ENCODE results near the gene GFY.
A peak's percentile ranks its signal among the peaks of the same experiment; 100 is the strongest.
"Not testable (repeated sequence)": the region's sequence is repeated elsewhere in the genome, so short reads cannot be mapped to it uniquely, and the experiment has no call there.

Gene GFY

DNA sequence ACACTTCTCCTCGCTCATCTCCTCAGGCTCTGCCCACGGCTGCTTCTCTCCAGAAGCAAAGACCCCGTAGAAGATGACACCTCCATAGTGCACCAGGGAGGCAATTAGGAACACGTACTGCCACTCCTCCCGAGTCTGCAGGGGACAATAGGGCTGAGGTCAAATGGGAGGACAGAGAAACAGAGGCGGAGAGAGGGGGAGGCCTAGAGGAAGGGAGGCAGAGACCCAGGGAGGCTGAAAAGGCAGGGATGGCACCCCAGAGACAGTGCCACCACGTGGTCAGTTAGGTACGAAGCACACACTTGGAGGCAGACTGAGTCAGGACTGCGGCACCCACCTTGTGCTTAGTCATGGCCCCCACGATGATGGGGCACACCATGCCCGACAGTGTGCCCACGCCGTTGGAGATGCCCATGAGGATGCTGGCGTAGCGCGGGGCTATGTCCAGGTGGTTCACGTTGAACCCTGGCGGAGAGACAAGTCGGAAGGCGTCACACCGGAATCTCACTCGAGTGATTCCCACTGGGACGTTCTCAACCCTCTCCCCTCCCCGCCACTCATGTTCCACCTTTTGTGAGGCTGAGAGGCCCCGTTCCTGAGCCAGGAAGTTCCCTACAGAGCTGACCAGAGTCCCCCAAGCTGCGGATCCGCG, 5.6 kb downstream of the GFY start:
- DNase-seq, result no peak

DNA sequence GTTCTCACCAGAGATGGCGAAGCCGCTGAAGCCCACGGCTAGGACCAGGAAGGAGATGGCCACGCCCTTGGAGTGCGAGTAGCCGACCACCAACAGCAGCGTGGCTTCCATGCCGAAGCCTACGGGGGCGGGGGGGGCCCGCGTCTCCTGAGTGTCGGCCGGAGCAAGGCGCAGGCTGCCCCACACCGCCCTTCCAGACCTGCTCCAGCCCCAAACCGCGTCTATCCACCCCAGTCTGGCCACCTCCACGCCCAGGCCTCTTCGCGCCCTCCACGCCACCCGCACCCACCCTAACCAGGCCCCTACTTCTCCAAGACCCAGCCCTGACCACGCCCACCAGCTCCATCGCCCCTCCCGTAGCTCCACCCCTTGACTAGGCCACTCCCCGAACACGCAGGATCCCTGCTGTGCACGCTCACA, 6.2 kb downstream of the GFY start:
- no peak for DNase-seq

DNA sequence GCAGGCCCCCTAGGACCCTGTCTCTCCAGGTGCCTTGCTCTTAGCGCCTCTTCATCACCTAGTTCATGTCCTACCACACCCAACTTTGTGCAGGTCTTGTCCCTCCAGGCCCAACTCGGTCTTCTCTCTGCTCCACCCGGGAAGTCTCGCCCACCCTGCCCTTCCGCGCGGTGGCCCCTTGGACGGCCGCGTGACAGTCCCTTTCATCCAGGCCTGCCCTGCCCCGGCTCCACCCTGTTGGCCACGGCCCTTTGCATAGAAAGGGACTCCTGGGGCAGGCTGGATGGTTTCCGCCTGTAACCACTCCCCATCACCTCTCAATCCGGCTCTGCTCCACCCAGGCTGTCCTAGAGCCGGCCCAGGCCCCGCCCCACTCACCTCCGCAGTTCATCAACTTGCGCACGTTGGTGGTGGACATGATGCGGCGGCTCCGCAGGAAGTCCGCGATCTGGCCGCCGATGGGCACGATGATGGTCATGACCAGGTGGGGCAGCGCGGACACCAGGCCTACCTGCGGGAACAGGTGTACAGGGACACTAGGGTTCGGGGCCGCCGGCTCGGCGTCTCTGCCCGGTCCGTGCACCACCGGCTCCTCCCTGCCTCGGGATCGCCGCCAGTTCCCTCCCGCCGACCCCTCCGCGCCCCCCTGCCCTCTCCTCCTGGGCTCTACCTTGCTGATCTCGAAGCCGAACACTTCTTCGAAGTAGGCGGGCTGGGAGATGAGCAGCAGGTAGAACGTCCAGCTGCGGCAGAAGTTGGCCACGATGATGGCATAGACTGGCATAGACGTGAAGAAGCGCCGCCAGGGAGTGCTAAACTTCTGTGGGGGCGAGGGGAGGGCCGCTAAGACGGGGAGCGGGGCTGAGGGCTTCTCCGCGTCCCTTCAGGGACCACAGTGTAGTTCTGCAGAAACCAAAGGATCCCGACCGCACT, 7.2 kb downstream of the GFY start:
- DNase-seq, result no peak

DNA sequence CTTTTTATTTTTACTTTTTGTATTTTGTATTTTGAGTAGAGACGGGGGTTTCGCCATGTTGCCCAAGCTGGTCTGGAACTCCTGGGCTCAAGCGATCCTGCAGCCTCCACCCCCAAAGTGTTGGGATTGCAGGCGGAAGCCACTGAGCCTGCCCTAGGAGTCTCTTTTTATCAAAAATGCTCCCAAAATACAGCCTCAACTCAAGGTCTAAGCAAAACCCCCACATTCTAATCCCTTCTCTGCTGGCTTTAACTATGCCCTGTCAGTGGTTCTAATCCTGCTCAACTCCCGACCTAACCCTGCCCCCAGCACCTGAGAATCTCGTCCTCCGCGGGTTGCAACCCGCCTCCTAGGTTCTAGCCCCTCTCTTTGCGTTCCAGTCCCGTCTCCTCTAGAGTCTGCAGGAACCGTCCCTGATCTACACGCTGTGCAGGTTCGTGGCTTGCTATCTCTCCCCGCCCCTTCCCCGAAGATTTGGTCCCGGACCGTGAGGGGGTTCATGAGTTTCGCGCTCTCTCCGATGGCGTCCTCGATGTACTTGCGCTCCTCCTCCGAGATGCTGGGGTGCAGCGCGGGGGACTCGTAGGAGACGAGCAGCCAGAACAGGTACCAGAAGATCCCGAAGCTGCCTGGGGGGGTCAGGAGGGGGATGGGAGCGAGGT, 8.2 kb downstream of the GFY start:
- no peak for DNase-seq

DNA sequence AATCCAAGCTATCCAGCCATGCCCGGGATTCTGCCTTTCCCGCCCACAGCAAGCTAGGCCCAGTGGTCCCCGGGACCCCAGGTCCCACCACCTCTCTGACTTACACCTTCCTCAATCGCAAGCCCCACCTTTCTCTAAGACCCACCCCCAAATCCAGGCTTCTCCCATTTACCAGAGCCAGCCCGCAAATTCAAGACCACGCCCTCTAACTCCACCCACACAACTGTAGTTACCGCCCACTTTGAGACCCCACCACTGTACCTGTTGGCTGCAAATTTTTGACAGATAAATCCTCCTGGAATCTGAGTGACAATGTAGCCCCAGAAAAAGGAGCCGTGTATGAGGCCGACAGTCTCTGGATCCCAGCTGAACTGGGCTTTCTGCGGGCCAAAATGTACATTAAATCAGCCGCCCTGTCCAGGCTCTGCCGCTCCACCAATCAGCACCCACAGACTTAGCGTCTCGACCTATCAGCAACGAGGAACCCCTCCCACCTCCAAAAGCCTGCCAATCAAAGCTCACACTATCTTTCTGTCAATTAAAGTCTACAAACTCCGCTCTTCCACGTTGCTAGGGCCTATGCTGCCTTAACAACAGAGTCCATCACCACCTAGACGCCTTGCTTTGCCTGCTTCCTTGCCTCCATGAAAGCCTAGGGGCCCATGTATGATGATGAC, 9.9 kb downstream of the GFY start:
- DNase-seq, result no peak

DNA sequence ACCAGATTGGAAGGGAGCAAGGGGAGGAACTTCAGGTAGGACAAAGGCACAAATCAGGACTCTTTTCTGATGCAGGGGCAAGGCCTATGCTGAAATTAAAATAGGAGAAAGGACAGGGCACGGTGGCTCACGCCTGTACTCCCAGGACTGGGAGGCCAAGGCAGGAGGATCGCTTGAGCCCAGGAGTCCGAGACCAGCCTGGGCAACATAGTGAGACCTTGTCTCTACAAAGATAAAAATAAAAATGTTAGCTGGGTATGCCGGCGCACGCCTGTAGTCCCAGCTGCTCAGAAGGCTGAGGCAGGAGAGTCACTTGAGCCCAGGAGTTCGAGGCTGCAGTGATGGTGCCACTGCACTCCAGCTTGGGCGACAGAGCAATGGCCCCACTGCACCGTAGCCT, 10.5 kb downstream of the GFY start:
- DNase-seq, result no peak

DNA sequence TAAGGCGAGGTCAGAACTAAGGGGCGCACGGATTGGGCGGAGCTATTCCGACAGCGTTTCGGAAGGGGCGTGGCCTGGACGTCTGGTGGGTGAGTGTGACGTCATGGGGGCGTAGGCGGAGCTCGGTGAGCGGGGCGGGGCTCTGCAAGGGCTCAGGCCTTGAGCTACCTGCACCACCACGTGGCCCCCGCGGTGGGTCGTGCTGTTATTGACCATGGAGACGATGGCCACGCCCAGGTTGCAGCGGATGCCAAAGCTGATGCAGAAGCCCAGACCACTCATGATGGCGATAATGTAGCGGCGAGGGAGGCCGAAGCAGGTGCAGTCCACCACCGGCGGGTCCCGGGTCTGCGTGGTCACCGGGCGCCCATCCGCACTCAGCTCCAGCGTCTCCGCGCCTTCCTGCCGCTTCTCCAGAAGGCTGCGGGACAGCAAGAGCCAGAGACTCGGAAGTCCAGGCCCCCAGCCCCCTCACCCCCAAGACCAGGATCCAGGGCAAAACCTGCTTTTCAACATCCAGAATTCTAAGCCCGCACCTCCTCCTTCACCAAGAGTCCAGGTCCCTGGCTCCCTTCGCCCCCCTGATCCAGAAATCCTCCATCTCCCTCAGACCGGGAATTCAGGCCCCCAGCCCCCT, 11.3 kb downstream of the GFY start:
- no peak for DNase-seq

DNA sequence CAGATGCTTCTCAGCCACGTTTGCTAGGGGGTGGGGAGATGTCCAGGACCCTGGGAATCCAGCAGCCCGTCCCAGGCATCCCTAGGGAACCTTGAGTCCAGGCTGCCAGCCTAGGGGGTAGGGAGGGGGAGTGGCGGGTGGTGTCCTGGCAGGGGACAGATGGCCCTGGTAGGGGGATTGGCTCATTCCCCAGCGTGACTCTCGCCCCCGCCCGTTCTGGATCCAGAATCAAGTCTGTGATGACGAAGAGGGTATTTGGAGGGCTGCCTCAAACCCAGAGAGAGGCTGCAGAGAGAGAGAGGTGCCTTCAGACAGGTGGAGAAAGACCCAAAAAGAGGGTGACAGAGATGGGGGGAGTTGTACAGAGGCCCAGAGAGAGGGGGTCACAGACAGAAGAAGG, 12.0 kb downstream of the GFY start:
- no peak for DNase-seq

DNA sequence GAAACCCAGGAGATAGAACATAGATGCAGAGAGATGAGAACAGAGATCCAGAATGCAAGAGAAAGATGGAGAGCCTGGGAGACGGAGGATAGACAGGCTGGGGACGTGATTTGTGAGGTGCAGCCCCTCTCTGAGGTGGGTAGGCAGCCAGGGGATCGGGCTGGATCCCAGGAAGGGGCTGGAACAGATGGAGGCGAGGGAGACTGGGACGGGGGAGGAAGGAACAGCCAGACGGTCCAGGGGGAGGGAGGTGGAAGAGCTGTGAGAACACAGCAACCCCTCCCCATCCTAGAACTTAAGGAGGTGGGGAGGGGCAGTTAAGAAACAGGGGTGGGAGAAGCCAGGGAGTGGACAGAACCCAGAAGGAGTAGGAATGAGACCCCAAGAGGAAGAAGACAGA, 13.1 kb downstream of the GFY start:
- DNase-seq, result no peak

DNA sequence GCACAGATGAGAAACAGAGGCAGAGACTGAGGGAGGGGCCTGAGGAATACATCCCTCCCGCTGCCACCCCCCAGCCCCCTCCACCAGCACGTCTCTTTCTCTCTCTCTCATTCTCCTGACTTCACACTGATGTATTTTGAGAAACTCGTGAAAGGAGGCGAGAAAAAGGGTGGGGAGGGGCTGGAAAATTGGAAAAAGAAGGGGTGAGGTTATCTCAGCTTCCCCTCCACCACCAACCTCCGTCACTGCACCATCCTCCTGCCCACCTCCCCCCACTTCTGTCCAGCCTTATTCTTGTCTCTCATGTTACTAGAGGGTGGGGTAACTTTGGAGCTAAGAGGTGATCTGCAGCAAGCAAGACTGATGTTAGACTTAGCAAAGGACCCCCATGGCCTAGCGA, 14.6 kb downstream of the GFY start:
- no peak for DNase-seq

DNA sequence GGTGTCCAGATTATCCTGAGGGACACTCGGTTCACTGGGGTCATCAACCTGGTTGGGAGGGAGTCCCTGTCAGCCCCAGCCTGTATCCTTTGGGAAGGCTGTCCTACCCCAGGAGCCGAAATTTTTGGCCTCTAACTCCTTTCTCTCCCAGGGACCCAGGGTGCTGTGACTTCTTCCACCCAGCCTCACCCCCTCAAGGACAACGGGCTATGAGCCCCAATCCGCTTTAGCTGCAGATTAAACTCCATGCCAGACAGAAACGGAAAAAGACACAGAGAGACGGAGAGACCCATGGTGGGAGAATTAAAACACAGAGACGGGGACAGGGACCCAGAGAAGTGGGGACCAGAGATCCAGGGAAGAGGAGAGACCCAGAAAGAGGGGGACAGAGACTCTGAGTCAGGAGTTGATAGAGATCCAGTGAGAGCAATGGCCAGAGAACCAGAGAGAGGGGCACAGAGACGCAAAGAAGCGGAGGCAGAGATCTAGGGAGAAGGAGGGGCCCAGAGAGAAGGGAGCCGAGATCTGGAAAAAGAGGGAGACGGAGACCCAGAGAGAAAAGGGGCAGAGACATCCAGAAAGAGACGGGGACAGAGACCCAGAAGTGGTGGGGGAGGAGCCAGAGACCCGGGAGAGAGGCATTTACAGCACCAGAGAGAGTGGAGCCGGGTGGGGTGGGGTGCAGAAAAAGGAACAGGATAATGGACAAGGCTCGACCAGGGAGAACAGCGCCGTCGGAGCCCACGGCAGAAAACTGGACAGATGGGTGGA, 15.4 kb downstream of the GFY start:
- no peak for DNase-seq

DNA sequence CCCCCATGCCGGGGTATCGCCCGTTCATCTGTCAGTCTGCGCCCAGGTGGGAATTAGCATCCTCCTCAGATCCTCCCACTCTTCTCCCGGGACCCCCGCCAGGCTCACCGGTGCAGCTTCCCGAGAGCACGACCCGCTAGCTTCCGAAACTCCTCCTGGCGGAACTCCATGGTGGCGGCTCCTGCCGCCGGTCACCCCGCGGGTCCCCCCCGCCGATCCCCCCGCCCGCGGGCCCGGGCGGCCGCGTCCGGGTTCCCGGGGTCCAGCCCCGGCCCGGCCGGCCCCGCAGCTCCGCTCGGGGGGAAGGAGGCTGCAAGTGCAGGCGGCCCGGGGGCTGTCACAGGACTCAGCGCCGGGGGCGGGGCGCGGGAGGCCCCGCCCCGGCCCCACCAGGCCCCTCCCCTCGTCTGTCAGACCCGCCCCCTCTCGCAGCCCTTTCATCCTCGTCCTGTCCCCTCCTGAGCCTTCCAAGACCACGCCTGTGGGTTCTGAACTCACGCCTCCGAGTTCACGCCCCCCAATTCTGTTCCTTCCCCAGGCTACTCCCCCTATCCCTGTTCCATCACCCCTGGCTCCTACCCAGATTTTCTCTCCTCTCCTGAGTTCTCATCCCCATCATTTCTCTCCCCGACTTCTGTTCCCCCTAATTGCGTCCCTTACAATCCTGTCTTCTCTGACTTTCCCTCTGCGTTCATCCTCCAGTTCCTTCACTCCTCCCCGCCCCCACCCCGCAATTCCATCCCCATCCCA, 16.2 kb downstream of the GFY start, which contains the start of gene SLC17A7:
Gene SLC17A7 (minus strand): TSS at position 318 of the 750 bp plus-strand sequence. CDS start 148 bp downstream, at position 170.
- DNase-seq, result peak; percentile 48

DNA sequence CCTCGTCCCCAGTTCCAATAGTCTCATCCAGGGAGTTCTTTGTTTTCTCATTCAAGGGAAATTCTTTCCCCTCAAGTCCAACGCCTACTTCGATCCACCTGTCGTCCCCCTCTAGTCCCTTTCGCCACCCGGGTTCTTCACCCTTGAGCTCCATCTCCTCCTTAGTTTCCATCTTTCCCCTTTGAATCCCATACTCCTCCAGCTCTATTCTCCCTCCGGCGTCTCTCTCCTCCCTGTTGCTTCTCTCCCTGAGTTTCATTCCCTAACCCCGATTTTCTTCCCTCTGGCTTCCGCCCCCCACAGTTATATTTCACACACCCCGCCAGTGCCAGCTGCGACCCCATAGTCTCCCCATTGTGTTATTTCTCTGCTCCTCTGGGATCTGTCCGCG, 16.8 kb downstream of the GFY start:
- no peak for DNase-seq

DNA sequence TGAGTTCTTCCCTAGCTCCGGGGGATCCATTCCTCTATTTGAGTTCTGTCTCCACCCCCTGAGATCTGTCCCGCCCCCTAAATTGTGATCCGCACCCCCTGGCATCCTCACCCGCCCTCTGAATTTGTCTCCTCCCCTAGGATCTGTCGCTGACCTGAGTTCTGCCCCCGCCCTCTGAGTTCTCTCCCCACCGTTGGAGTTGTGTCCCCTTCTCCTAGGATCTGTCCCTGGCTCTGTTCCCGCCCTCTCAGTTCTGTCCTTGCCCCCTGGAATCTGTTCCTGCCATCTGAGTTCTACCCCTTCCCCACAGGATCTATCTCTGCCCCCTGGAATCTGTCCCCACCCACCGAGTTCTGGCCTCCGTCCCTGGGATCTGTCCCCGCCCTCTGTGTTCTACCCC, 17.2 kb downstream of the GFY start:
- peak; percentile 52 for DNase-seq

DNA sequence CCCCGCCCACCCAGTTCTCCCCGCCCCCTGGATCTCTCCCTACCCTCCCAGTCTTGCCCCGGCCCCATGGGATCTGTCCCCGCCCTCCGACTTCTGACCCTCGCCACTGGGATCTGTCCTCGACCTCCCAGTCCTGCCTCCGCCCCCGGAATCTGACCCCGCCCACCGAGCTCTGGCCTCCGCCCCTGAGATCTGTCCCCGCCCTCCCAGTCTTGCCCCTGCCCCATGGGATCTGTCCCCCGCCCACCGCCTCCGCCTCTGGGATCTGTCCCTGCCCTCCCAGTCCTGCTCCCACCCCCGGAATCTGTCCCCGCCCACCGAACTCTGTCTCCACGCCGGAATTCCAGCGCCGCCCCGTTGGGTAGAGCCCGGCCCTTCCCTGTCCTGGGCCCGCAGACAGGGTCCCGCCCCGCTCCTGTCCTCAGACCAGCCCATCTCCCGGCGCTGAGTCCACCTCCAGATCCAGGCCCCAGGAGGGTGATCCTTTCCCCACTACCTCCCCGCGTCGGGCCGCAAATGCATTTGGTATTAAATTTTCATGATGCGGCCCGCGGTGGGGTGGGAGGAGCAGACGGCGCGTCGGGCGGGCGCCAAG, 17.7 kb downstream of the GFY start:
- peak; percentile 94 for DNase-seq

DNA sequence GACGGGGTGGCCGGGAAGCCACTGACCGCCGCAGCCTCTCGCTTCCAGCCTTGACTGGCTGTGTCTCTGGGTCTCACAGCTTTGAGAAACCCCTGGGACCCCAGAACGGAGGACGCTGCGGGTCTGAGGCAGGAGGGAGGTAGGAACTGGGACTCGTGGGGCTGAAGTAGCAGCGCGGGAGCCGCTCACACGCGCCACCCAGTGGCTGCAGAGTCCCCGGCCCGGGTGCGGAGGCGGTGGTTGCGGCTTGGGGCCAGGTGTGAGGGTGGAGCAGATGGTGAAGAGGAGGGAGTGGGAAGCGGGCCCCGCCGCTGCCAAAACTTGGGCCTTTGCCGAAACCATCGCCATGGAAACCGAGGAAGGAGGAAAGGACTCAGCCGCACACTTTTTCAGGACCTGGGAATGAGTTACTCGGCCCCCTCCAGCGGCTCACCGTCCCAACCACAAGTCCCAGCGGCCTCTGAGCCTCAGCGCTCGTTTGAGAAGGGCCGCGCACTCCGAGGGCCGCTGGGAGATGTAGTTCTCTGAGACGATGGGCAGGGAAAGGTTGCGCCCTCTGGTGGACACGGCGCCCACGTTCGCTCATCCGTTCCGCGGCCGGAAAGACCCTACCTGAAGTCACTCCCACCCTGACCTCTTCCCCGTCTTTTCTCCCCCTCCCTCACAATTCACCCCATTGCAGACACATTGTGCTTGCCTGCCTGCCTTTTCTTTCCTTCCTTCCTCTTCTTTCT, 18.3 kb downstream of the GFY start:
- peak; percentile 97 for DNase-seq

DNA sequence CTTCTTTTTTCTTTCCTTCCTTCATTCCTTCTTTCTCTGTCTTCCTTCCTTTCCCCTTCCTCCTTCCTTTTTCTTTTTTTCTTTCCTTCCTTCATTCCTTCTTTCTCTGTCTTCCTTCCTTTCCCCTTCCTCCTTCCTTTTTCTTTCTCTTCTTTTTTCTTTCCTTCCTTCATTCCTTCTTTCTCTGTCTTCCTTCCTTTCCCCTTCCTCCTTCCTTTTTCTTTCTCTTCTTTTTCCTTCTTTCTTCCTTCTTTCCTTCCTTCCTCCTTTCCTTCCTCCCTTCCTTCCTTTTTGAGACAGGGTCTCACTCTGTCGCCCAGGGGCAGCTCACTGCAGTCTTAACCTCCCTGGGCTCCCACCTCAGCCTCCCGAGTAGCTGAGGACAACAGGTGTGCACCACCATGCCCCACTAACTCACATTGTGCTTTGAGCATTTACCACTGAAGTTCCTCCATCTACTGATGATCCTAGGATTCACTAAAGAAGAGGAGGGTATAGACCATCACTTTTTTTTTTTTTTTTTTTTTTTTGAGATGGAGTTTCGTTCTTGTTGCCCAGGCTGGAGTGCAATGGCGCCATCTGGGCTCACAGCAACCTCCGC, 19.0 kb downstream of the GFY start:
- not testable (repeated sequence) for DNase-seq

DNA sequence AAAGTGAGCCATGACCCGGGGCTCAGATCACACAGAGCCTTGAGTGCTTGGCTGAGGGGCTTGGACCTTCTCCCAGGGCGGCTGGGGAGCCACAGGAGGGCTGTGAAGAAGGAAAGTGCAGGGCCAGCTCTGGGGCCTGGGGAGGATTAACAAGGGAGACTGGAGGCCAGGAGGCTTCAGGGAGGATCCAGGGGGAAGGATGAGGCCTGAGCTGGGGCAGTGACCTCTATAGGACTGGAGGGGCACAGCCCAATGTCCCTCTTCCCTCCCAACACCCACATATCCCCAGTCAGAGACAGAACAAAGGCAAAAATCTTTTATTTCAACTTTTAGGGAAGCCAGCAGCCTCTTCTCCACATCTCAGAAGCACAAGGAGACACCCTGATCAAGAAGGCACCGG, 20.8 kb downstream of the GFY start:
- no peak for DNase-seq

All from right hindlimb (tissue), 1 donor.